ENCODE data around the gene LDLRAD1.
"Not testable (repeated sequence)": the region's sequence is repeated elsewhere in the genome, so short reads cannot be mapped to it uniquely, and the experiment has no call there.

Gene LDLRAD1

GRCh38 chr1:53999920-54000319 is 18.1 kb downstream of the LDLRAD1 start:
- H3K27ac Mint-ChIP-seq (ENCODE audit: low read depth): no peak overlapping the region
- H3K27me3 Mint-ChIP-seq: no peaks in the 10 kb centered on the region
- no peaks in the 10 kb centered on the region for H3K9me3 Mint-ChIP-seq
- no peak overlapping the region for H3K4me3 Mint-ChIP-seq
- no peak for DNase-seq (ENCODE audit: low spot score in 2 of 2)
- H3K4me1 Mint-ChIP-seq: no peaks in the 10 kb centered on the region
- no peaks in the 10 kb centered on the region for H3K36me3 Mint-ChIP-seq (ENCODE audit: insufficient read depth)
- ATAC-seq (replicated peaks; ENCODE audit: extremely low read depth, poor library complexity, severe bottlenecking): no peak

- Mint-ChIP-seq H3K9me3 (no peaks in the 10 kb centered on the region), H3K36me3 (ENCODE audit: insufficient read depth) (no peaks in the 10 kb centered on the region), H3K27ac (ENCODE audit: low read depth) (no peak overlapping the region), H3K27me3 (no peaks in the 10 kb centered on the region), H3K4me1 (no peaks in the 10 kb centered on the region), H3K4me3 (no peak overlapping the region)
- no peak for ATAC-seq (replicated peaks; ENCODE audit: extremely low read depth, poor library complexity, severe bottlenecking)
- DNase-seq (ENCODE audit: low spot score in 2 of 2): no peak
Measured at GRCh38 chr1:53998223-53998622, 19.8 kb downstream of the LDLRAD1 start.

GRCh38 chr1:53995683-53996082 is 22.3 kb downstream of the LDLRAD1 start:
- DNase-seq (ENCODE audit: low spot score in 2 of 2): no peak
- H3K27me3 Mint-ChIP-seq: no peaks in the 10 kb centered on the region

GRCh38 chr1:53994516-53994915 is 23.5 kb downstream of the LDLRAD1 start:
- DNase-seq (ENCODE audit: low spot score in 2 of 2); H3K27ac Mint-ChIP-seq (ENCODE audit: low read depth); H3K4me3 Mint-ChIP-seq; H3K36me3 Mint-ChIP-seq (ENCODE audit: insufficient read depth); H3K9me3 Mint-ChIP-seq; ATAC-seq (replicated peaks; ENCODE audit: extremely low read depth, poor library complexity, severe bottlenecking); H3K4me1 Mint-ChIP-seq; H3K27me3 Mint-ChIP-seq: not testable (repeated sequence)

More at GRCh38 chr1:53995683-53996082, 22.3 kb downstream of the LDLRAD1 start:
- Mint-ChIP-seq H3K9me3 (no peaks in the 10 kb centered on the region), H3K27ac (ENCODE audit: low read depth) (no peak overlapping the region), H3K4me3 (no peak overlapping the region), H3K36me3 (ENCODE audit: insufficient read depth) (no peaks in the 10 kb centered on the region), H3K4me1 (no peaks in the 10 kb centered on the region)
- no peak for ATAC-seq (replicated peaks; ENCODE audit: extremely low read depth, poor library complexity, severe bottlenecking)

GRCh38 chr1:53992085-53992874 is 25.7 kb downstream of the LDLRAD1 start:
- Mint-ChIP-seq H3K4me3 (no peak overlapping the region), H3K4me1 (no peaks in the 10 kb centered on the region), H3K36me3 (ENCODE audit: insufficient read depth) (no peaks in the 10 kb centered on the region), H3K27ac (ENCODE audit: low read depth) (no peak overlapping the region), H3K9me3 (no peaks in the 10 kb centered on the region), H3K27me3 (no peaks in the 10 kb centered on the region)
- ATAC-seq (replicated peaks; ENCODE audit: extremely low read depth, poor library complexity, severe bottlenecking) (no peak), DNase-seq (ENCODE audit: low spot score in 2 of 2) (no peak)

GRCh38 chr1:53987880-53988279 is 30.1 kb downstream of the LDLRAD1 start:
- no peak overlapping the region for H3K4me3 Mint-ChIP-seq
- H3K9me3 Mint-ChIP-seq: no peaks in the 10 kb centered on the region
- ATAC-seq (replicated peaks; ENCODE audit: extremely low read depth, poor library complexity, severe bottlenecking) (no peak), DNase-seq (ENCODE audit: low spot score in 2 of 2) (no peak)
- H3K36me3 Mint-ChIP-seq (ENCODE audit: insufficient read depth): no peaks in the 10 kb centered on the region
- H3K4me1 Mint-ChIP-seq: no peaks in the 10 kb centered on the region
- no peaks in the 10 kb centered on the region for H3K27me3 Mint-ChIP-seq
- no peak overlapping the region for H3K27ac Mint-ChIP-seq (ENCODE audit: low read depth)

- Mint-ChIP-seq H3K27me3 (no peaks in the 10 kb centered on the region), H3K9me3 (no peaks in the 10 kb centered on the region), H3K4me3 (no peak overlapping the region), H3K27ac (ENCODE audit: low read depth) (no peak overlapping the region), H3K4me1 (no peaks in the 10 kb centered on the region), H3K36me3 (ENCODE audit: insufficient read depth) (no peaks in the 10 kb centered on the region)
- no peak for DNase-seq (ENCODE audit: low spot score in 2 of 2)
- ATAC-seq (replicated peaks; ENCODE audit: extremely low read depth, poor library complexity, severe bottlenecking): no peak
Measured at GRCh38 chr1:53986458-53986857, 31.5 kb downstream of the LDLRAD1 start.

- H3K27ac Mint-ChIP-seq (ENCODE audit: low read depth): no peak overlapping the region
- no peaks in the 10 kb centered on the region for H3K36me3 Mint-ChIP-seq (ENCODE audit: insufficient read depth)
- no peaks in the 10 kb centered on the region for H3K4me1 Mint-ChIP-seq
- ATAC-seq (replicated peaks; ENCODE audit: extremely low read depth, poor library complexity, severe bottlenecking): no peak
- no peaks in the 10 kb centered on the region for H3K9me3 Mint-ChIP-seq
- no peak overlapping the region for H3K4me3 Mint-ChIP-seq
- no peak for DNase-seq (ENCODE audit: low spot score in 2 of 2)
- peaks cover 5% of the 10 kb centered on the region for H3K27me3 Mint-ChIP-seq
Measured at GRCh38 chr1:53984726-53985125, 33.3 kb downstream of the LDLRAD1 start.

GRCh38 chr1:53982763-53983104 is 35.3 kb downstream of the LDLRAD1 start:
- H3K9me3 Mint-ChIP-seq: no peaks in the 10 kb centered on the region
- H3K27me3 Mint-ChIP-seq: peaks cover 11% of the 10 kb centered on the region
- no peak overlapping the region for H3K27ac Mint-ChIP-seq (ENCODE audit: low read depth)
- H3K4me1 Mint-ChIP-seq: no peaks in the 10 kb centered on the region
- no peak overlapping the region for H3K4me3 Mint-ChIP-seq
- DNase-seq (ENCODE audit: low spot score in 2 of 2) (no peak), ATAC-seq (replicated peaks; ENCODE audit: extremely low read depth, poor library complexity, severe bottlenecking) (no peak)
- no peaks in the 10 kb centered on the region for H3K36me3 Mint-ChIP-seq (ENCODE audit: insufficient read depth)

- DNase-seq (ENCODE audit: low spot score in 2 of 2) (no peak), ATAC-seq (replicated peaks; ENCODE audit: extremely low read depth, poor library complexity, severe bottlenecking) (no peak)
- Mint-ChIP-seq H3K4me1 (no peaks in the 10 kb centered on the region), H3K4me3 (no peak overlapping the region), H3K27me3 (peaks cover 11% of the 10 kb centered on the region), H3K9me3 (no peaks in the 10 kb centered on the region), H3K27ac (ENCODE audit: low read depth) (no peak overlapping the region), H3K36me3 (ENCODE audit: insufficient read depth) (no peaks in the 10 kb centered on the region)
Measured at GRCh38 chr1:53982034-53982762, 35.8 kb downstream of the LDLRAD1 start.

GRCh38 chr1:53981220-53981619 is 36.8 kb downstream of the LDLRAD1 start:
- ATAC-seq (replicated peaks; ENCODE audit: extremely low read depth, poor library complexity, severe bottlenecking): no peak
- Mint-ChIP-seq H3K27ac (ENCODE audit: low read depth) (no peak overlapping the region), H3K4me1 (no peaks in the 10 kb centered on the region), H3K36me3 (ENCODE audit: insufficient read depth) (no peaks in the 10 kb centered on the region), H3K27me3 (peaks cover 11% of the 10 kb centered on the region), H3K9me3 (no peaks in the 10 kb centered on the region), H3K4me3 (no peak overlapping the region)
- no peak for DNase-seq (ENCODE audit: low spot score in 2 of 2)

- no peaks in the 10 kb centered on the region for H3K36me3 Mint-ChIP-seq (ENCODE audit: insufficient read depth)
- no peak for DNase-seq (ENCODE audit: low spot score in 2 of 2)
- H3K9me3 Mint-ChIP-seq: no peaks in the 10 kb centered on the region
- no peak overlapping the region for H3K27ac Mint-ChIP-seq (ENCODE audit: low read depth)
- ATAC-seq (replicated peaks; ENCODE audit: extremely low read depth, poor library complexity, severe bottlenecking): no peak
- no peaks in the 10 kb centered on the region for H3K4me1 Mint-ChIP-seq
- H3K4me3 Mint-ChIP-seq: no peak overlapping the region
- H3K27me3 Mint-ChIP-seq: peaks cover 11% of the 10 kb centered on the region
Measured at GRCh38 chr1:53979712-53980450, 38.1 kb downstream of the LDLRAD1 start.

GRCh38 chr1:53975861-53976260 is 42.1 kb downstream of the LDLRAD1 start:
- H3K4me1 Mint-ChIP-seq: no peaks in the 10 kb centered on the region
- H3K36me3 Mint-ChIP-seq (ENCODE audit: insufficient read depth): peaks cover 5% of the 10 kb centered on the region
- H3K27me3 Mint-ChIP-seq: peaks cover 11% of the 10 kb centered on the region
- no peak overlapping the region for H3K27ac Mint-ChIP-seq (ENCODE audit: low read depth)
- H3K9me3 Mint-ChIP-seq: no peaks in the 10 kb centered on the region
- DNase-seq (ENCODE audit: low spot score in 2 of 2) (no peak), ATAC-seq (replicated peaks; ENCODE audit: extremely low read depth, poor library complexity, severe bottlenecking) (no peak)
- H3K4me3 Mint-ChIP-seq: no peak overlapping the region
